ENCODE data around the gene WFIKKN1. TPM values are rescaled to one million over a fixed set of nuclear protein-coding genes. Genes with fewer than 3 reads are reported as not detected.

WFIKKN1 gene
- total and polyA plus RNA-seq, 2 of the 13 experiments (the other 11 are each of a cell fraction or from before 2014, with no cell fraction given), result 1.7 to 4.9 TPM

GRCh38 chr16:678858-679813 lies 48.4 kb downstream of the WFIKKN1 start (continued):
- no peak for TF ChIP-seq ZBTB39 (CRISPR knock-in tag; IDR thresholded peaks at IDR 0.05)
- no peak for TF ChIP-seq ZFP82 (CRISPR knock-in tag; IDR thresholded peaks at IDR 0.05; ENCODE audit: borderline replicate concordance)
- peak; percentile 52; the same call in 1 of the 2 replicates for TF ChIP-seq SP5 (CRISPR knock-in tag; IDR thresholded peaks at IDR 0.05; ENCODE audit: borderline replicate concordance, low read depth)
- no peak for TF ChIP-seq ZBTB49 (CRISPR knock-in tag; IDR thresholded peaks at IDR 0.05; ENCODE audit: borderline replicate concordance)
- 0 out of 2 replicates have a peak, but pooled peaks have one; percentile 54 for TF ChIP-seq ZNF256 (CRISPR knock-in tag; conservative IDR thresholded peaks at IDR 0.05)
- no peak for TF ChIP-seq ZNF10 (CRISPR knock-in tag; IDR thresholded peaks at IDR 0.05; ENCODE audit: borderline replicate concordance, low read depth)
- 0 out of 2 replicates have a peak, but pooled peaks have one; percentile 63 for TF ChIP-seq ZNF747 (CRISPR knock-in tag; IDR thresholded peaks at IDR 0.05; ENCODE audit: borderline replicate concordance)
- TF ChIP-seq ZNF883 (CRISPR knock-in tag; IDR thresholded peaks at IDR 0.05; ENCODE audit: not compliant biosample characterization), result peak; percentile 82
- no peak for TF ChIP-seq ZNF121 (CRISPR knock-in tag; IDR thresholded peaks at IDR 0.05)
- TF ChIP-seq TCF7 (IDR thresholded peaks at IDR 0.05; ENCODE audit: low read depth), result no peak
- no peak for TF ChIP-seq JUN (CRISPR knock-in tag; IDR thresholded peaks at IDR 0.05)
- TF ChIP-seq FOSL2 (CRISPR knock-in tag; IDR thresholded peaks at IDR 0.05), result no peak
- no peak for TF ChIP-seq MBD4 (IDR thresholded peaks at IDR 0.05; ENCODE audit: borderline replicate concordance, low read length)
- no peak for TF ChIP-seq MTF1 (CRISPR knock-in tag; IDR thresholded peaks at IDR 0.05)
- peak; percentile 59; the same call in 1 of the 2 replicates for TF ChIP-seq MEIS1 (CRISPR knock-in tag; IDR thresholded peaks at IDR 0.05; ENCODE audit: borderline replicate concordance)
- peak; percentile 33 for TF ChIP-seq UBTF (CRISPR knock-in tag; IDR thresholded peaks at IDR 0.05)
- no peak for TF ChIP-seq ZNF205 (CRISPR knock-in tag; IDR thresholded peaks at IDR 0.05)
- TF ChIP-seq FOXJ3 (CRISPR knock-in tag; IDR thresholded peaks at IDR 0.05; ENCODE audit: borderline replicate concordance), result no peak
- 0 out of 2 replicates have a peak, but pooled peaks have one; percentile 44 for TF ChIP-seq KAT7 (CRISPR knock-in tag; IDR thresholded peaks at IDR 0.05; ENCODE audit: borderline replicate concordance)
- TF ChIP-seq ZBTB14 (CRISPR knock-in tag; IDR thresholded peaks at IDR 0.05), result no peak
- peak; percentile 26; the same call in 1 of the 2 replicates for TF ChIP-seq SMAD1 (CRISPR knock-in tag; IDR thresholded peaks at IDR 0.05; ENCODE audit: borderline replicate concordance, low read depth)
